ENCODE measurements around the gene FAM9C. TPM values are rescaled to one million over a fixed set of nuclear protein-coding genes. Genes with fewer than 3 reads are reported as not detected.
"Not testable (repeated sequence)": the region's sequence is repeated elsewhere in the genome, so short reads cannot be mapped to it uniquely, and the experiment has no call there.

FAM9C gene
- not detected for total RNA-seq

- DNase-seq = no peak
Measured at GRCh38 chrX:13044441-13044840, at the start of gene FAM9C. Gene FAM9C (minus strand): TSS chrX:13044620. CDS start chrX:13043789, 831 bp downstream.

GRCh38 chrX:13093529-13094140, 49.2 kb upstream of the FAM9C start:
- peak; percentile 25 for DNase-seq

GRCh38 chrX:13092455-13092941, 48.1 kb upstream of the FAM9C start:
- DNase-seq = peak; percentile 71

- DNase-seq = no peak
Measured at GRCh38 chrX:13091111-13091765, 46.8 kb upstream of the FAM9C start.

- no peak for DNase-seq
Measured at GRCh38 chrX:13090339-13091110, 46.1 kb upstream of the FAM9C start.

GRCh38 chrX:13090027-13090338, 45.6 kb upstream of the FAM9C start:
- DNase-seq = no peak

GRCh38 chrX:13088156-13088487, 43.7 kb upstream of the FAM9C start:
- no peak for DNase-seq

- peak; percentile 67 for DNase-seq
Measured at GRCh38 chrX:13087322-13088155, 43.1 kb upstream of the FAM9C start.

GRCh38 chrX:13086793-13087321, 42.4 kb upstream of the FAM9C start:
- DNase-seq = not testable (repeated sequence)

- DNase-seq = no peak
Measured at GRCh38 chrX:13086076-13086475, 41.7 kb upstream of the FAM9C start.

GRCh38 chrX:13085526-13085925, 41.1 kb upstream of the FAM9C start:
- peak; percentile 19 for DNase-seq

GRCh38 chrX:13084611-13085010, 40.2 kb upstream of the FAM9C start:
- no peak for DNase-seq

- not testable (repeated sequence) for DNase-seq
Measured at GRCh38 chrX:13083755-13084326, 39.4 kb upstream of the FAM9C start.

- no peak for DNase-seq
Measured at GRCh38 chrX:13082206-13083065, 38.0 kb upstream of the FAM9C start.

- no peak for DNase-seq
Measured at GRCh38 chrX:13081395-13082205, 37.2 kb upstream of the FAM9C start.

GRCh38 chrX:13080128-13080795, 35.8 kb upstream of the FAM9C start:
- no peak for DNase-seq

GRCh38 chrX:13078739-13079444, 34.5 kb upstream of the FAM9C start:
- DNase-seq = no peak

- no peak for DNase-seq
Measured at GRCh38 chrX:13077168-13077567, 32.7 kb upstream of the FAM9C start.

Data from effector CD4-positive, alpha-beta T cell (primary cell).